ENCODE results near the gene FXYD6. TPM values are rescaled to one million over a fixed set of nuclear protein-coding genes. Genes with fewer than 3 reads are reported as not detected.
A peak's percentile ranks its signal among the peaks of the same experiment; 100 is the strongest.

The FXYD6 gene
- total and polyA plus RNA-seq, 2 donors from 2014 or later, result 57.8 to 62.7 TPM

- peak overlapping the region in 1 of 3 donors; percentile 33 for H3K4me3 ChIP-seq (ENCODE audit: low read length in 3 of 3)
- FAIRE-seq (no peak), DNase-seq (peak in 2 of 5 donors; percentile 35 to 85)
- H3K27ac ChIP-seq (ENCODE audit: low read depth in 2 of 2, low read length in 2 of 2), result peak overlapping the region; percentile 79 to 98
- H3K4me1 ChIP-seq (ENCODE audit: control insufficient read depth in 2 of 3, insufficient read depth in 2 of 3, low read depth in 1 of 3, low read length in 3 of 3), result peaks cover 8 to 54% (median 50%) of the 10 kb centered on the region in 3 donors
- intact Hi-C loops (cut with DNase I), result no loop called here
- H3K9me3 ChIP-seq (ENCODE audit: control insufficient read depth in 2 of 3, insufficient read depth in 1 of 3, low read length in 3 of 3), result no peaks in the 10 kb centered on the region
- H3K27me3 ChIP-seq (ENCODE audit: control insufficient read depth, insufficient read depth, low read length), result no peaks in the 10 kb centered on the region
- TF ChIP-seq CTCF (IDR thresholded peaks at IDR 0.05; ENCODE audit: borderline replicate concordance, extremely low read depth, insufficient read depth), result no peak
- H3K9ac ChIP-seq (ENCODE audit: low read length in 3 of 3), result peak overlapping the region in 2 of 3 donors; percentile 67 to 81
- H3K36me3 ChIP-seq (ENCODE audit: control insufficient read depth in 2 of 3, insufficient read depth in 3 of 3, low read length in 3 of 3), result peaks cover 0 to 12% (median 2%) of the 10 kb centered on the region in 3 donors
Observed at GRCh38 chr11:117816846-117817367, 59.6 kb downstream of the FXYD6 start.

GRCh38 chr11:117816151-117816741 lies 60.2 kb downstream of the FXYD6 start:
- peak overlapping the region; percentile 79 to 98 for H3K27ac ChIP-seq (ENCODE audit: low read depth in 2 of 2, low read length in 2 of 2)
- H3K36me3 ChIP-seq (ENCODE audit: control insufficient read depth in 2 of 3, insufficient read depth in 3 of 3, low read length in 3 of 3), result peaks cover 0 to 6% (median 1%) of the 10 kb centered on the region in 3 donors
- peak overlapping the region in 1 of 3 donors; percentile 25 for H3K4me3 ChIP-seq (ENCODE audit: low read length in 3 of 3)
- no peaks in the 10 kb centered on the region for H3K9me3 ChIP-seq (ENCODE audit: control insufficient read depth in 2 of 3, insufficient read depth in 1 of 3, low read length in 3 of 3)
- intact Hi-C loops (cut with DNase I), result no loop called here
- H3K9ac ChIP-seq (ENCODE audit: low read length in 3 of 3), result peak overlapping the region in 2 of 3 donors; percentile 46 to 81
- no peak for FAIRE-seq
- peak; percentile 92 to 96 (median 93) for DNase-seq
- peaks cover 8 to 49% (median 47%) of the 10 kb centered on the region in 3 donors for H3K4me1 ChIP-seq (ENCODE audit: control insufficient read depth in 2 of 3, insufficient read depth in 2 of 3, low read depth in 1 of 3, low read length in 3 of 3)
- H3K27me3 ChIP-seq (ENCODE audit: control insufficient read depth, insufficient read depth, low read length), result no peaks in the 10 kb centered on the region
- TF ChIP-seq CTCF (IDR thresholded peaks at IDR 0.05; ENCODE audit: borderline replicate concordance, extremely low read depth, insufficient read depth), result no peak

GRCh38 chr11:117815262-117815803 lies 61.1 kb downstream of the FXYD6 start:
- Histone ChIP-seq H3K9ac (ENCODE audit: low read length in 3 of 3) (peak overlapping the region in 2 of 3 donors; percentile 55 to 81), H3K9me3 (ENCODE audit: control insufficient read depth in 2 of 3, insufficient read depth in 1 of 3, low read length in 3 of 3) (no peaks in the 10 kb centered on the region), H3K27ac (ENCODE audit: low read depth in 2 of 2, low read length in 2 of 2) (peak overlapping the region; percentile 79 to 98), H3K36me3 (ENCODE audit: control insufficient read depth in 2 of 3, insufficient read depth in 3 of 3, low read length in 3 of 3) (peaks cover 0 to 4% (median 0%) of the 10 kb centered on the region in 3 donors), H3K4me3 (ENCODE audit: low read length in 3 of 3) (peak overlapping the region in 1 of 3 donors; percentile 25), H3K27me3 (ENCODE audit: control insufficient read depth, insufficient read depth, low read length) (no peaks in the 10 kb centered on the region), H3K4me1 (ENCODE audit: control insufficient read depth in 2 of 3, insufficient read depth in 2 of 3, low read depth in 1 of 3, low read length in 3 of 3) (peaks cover 8 to 47% (median 46%) of the 10 kb centered on the region in 3 donors)
- FAIRE-seq (no peak), DNase-seq (peak in 2 of 5 donors; percentile 64 to 80)
- no peak for TF ChIP-seq CTCF (IDR thresholded peaks at IDR 0.05; ENCODE audit: borderline replicate concordance, extremely low read depth, insufficient read depth)
- intact Hi-C loops (cut with DNase I), result no loop called here
